NCI-H128 (cell line): ENCODE data around the gene RTL10.

Experiments
- DNase-seq: peaks from one replicate; lab custom pipeline; 2025; ENCODE audit not compliant: unreplicated experiment; lab: John Stamatoyannopoulos, UW

The RTL10 gene

DNA sequence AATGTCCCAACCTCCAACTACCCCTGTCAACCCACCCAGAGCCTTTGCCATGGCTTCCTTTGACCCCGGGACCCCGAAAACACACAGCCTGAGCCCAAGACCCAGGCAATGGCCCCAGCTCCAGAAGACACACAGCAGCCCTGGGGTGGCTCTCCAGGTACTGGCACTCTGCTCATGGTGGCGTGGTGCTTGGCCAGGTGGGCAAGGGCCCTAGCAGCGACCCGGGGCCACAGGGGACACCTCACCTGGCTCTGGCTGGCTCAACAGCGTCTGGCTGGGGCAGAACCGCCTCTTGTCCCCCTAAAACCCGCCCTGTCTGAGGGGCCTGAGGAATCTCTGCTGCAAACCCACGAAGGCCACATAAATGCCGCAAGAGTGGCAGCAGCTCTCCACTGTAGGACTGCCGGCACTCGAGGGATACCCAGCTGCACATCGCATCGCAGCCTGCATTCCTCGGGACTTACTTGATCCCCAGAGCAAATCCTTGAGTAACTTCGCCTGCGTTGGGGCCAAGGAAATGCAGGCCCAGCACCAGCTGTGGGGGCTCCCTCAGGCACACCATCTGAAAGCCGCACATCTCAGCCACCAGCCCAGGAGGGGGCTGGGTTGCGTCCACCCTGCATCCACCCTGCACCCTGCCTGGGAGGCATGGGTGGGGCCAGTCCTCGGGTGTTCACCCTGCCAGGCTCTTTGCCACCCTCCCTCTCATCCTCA lies 23.1 kb upstream of the RTL10 start:
- DNase-seq = no peak

DNA sequence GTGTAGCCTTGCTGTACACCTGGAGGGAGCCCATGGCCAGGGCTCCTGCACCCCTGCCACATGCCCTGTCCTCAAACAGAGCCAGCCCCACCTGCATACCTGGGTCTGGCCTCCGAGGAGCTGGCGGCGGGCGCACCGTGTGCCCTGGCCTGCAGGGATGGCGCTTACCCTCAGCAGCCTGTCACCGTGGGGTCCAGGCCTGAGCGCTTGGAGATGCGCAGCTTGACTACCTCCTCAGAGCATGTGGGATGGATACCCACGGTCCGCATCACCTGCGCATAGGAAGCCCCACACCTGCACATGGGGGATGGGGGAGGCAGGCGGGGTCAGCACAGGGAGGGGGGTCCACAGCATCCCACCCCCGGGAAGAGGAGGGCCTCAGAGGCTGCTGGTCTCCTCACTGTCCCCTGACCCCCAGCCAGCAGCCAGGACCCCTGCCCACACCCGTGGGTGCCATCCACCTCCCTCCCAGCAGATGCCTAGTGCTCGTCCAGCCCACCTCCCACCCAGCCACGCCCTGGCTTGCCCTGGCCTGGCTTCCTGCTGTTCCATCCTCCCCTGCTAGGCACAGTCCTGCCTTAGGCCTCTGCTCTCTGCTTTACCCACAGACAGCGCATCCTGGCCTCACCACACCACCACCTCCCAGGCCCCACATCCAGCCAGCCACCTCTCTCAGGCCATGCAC lies 22.4 kb upstream of the RTL10 start:
- DNase-seq = no peak

DNA sequence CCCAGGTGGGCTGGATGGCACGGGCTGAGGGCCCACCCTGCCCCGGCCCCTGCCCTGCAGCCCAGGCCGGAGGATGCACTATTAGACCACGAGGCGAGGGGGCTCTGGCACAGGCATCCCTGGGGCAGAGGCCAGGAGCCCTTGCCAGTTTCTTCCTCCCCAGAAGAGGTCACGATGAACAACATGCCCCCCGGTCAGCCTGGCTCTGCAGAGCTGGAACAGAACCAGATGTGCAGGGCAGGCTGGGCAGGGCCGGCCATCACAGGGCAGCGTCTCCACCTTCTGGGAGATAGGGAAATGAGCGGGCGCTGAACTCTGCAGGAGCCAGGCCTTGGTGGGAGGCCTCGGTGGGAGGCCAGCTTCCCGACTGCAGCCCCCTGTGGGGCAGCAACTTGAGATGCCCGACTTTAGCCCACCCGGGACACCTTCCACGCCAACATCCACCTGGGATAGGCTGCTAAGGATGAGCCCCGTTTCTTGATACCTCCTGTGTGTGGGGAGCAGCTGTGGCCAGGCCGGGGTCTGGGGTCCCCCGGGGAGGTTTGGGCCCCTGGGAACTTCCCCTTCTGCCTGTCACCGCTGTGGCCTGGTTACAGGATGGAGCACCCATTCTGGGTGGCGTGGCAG lies 21.8 kb upstream of the RTL10 start:
- no peak for DNase-seq

DNA sequence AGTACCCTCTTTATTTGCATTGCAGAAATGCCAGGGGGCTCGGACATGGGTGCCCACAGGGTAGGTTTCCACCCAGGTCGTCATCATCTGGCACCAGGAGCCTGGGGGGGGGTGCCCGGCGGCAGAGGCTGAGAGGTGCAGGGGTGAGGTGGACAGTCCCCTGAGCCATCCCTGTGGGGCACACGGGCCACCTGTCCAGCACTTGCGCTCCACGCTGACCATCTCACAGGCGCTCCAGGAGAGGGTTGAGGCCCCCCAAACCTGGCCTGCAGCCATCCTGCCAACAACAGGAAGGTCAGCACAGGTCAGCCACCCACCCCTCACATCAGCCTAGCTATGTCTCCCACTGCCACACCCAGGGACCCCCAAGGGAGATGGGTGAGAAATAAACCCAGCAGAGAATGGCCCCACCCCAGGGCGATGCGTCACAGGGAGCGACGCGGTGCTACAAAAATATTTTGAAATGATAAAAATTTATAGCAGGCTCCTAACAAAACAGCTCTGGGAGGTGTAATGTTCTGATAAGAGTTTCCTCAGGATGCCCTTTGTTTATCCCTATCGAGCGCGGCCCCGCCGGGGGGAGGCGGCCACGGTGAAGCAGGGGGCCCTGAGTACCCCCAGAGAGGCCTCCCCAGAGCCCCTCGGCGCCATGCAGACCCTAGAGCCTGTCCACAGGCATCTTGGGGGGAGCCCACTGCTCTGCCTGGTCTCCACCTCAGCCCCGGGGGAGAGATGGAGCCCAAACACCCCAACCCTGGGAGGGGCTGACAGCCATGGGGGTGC lies 21.0 kb upstream of the RTL10 start:
- no peak for DNase-seq

DNA sequence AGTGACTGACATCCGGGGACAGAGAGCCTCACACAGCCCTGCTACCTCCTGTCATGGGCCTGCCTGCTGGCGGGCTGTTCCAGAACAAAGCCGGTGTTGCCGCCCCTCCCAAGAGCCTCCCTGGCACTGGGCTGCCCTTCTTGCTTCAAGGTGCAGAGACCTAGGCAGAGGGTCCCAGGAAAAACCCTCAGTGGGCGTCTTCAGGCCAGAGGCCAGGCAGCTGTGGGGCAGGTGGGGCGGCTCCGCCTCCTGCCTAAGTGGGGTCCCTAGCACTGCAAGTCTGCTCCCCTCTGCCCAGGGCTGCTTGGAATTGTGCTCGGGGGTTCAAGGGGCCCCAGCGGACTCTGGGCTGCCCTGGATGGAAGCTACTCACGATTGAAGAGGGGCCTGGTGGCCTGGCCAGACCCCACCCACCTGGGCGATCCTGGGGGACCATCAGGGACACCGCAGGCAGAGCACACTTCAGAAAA lies 20.4 kb upstream of the RTL10 start:
- DNase-seq = no peak

DNA sequence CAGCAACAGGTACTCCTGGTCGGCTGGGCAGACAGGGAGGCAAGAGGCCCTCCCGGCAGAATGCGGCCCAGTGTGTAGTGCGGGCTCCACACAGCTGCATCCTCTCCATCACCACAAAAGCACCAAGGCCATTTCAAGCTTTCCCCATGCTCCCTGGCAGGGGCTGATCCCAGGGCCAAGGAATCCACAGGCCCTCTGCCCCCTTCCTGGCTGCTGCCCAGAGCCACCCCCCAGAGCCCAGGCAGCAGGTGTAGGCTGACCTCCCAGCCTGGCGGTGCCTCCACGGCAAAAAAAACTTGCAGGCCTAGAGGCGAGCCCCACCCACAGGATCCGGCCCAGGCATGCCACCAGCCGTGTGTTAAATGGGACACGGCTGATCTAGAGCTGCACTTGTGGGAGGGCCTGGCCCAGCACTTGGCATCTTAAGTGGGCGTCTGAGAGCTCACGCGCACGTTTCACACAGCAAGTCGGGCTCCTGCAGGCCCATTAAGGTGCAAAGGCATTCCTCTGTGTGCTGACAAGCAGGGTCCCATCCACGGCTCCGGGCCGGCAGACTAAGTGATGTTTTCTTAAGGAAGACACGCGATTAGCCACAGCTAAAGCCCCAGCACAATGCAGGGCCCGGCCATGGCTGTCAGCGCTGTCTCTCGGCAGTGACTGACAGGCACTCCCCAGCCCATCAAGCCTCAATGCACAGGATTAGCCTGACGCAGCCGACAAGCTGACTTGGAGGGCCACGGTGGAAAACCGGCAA lies 19.8 kb upstream of the RTL10 start:
- peak; percentile 25 for DNase-seq

DNA sequence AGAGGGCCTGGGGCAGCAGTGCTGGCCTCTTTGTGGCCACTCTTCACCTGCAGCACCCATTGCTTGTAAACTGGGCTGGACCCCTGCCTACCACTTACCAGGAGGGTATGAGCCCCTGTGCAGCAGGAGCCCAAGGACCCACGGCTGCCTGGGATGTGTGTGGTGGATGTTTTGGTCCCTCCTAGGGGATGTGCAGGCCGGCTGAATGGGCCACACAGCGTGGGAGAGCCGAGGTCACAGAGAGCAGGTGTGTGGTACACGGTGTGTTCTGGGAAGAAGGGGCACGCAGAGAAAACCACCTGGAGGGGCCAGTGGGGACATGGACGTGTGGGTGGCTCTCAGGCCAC lies 19.3 kb upstream of the RTL10 start:
- no peak for DNase-seq

DNA sequence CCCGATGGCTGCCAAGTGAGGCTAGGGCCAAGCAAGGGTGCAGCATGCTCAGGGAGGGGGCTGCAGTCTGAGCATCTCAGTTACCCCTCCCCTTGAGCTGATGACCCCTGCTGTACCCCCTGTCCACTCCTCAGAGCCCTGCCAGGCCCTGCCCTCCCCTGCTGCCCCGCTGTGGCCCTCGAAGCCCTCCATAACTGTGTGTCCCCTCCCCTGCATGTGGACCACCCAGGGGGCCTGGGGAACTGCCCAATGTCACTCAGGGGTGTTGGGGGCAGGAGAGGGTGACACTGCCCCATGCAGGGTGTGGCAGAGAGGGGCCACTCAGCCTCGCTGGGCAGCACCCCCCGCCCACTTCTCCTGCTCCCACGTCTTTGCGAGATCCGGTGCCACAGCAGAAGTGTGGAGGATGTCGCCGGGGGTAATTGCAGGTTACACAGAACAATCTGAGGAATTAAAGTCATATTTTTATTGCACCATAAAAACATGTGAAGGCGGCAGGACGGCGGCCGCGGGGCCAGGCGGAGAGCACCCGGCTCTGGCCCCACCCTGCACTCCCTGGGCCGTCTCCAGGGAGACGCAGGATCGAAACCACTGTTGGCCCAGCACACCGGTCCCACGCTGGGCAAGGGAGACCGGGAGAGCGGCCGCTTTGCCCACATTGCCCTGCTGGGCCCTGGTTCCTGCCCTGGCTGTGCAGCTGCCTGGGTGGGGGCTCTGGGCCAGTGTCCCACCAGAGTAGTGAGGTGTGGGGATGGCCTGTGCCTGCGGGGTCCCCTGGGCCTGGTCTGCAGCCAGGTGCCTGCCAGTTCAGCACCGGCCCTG lies 18.7 kb upstream of the RTL10 start:
- DNase-seq = no peak

DNA sequence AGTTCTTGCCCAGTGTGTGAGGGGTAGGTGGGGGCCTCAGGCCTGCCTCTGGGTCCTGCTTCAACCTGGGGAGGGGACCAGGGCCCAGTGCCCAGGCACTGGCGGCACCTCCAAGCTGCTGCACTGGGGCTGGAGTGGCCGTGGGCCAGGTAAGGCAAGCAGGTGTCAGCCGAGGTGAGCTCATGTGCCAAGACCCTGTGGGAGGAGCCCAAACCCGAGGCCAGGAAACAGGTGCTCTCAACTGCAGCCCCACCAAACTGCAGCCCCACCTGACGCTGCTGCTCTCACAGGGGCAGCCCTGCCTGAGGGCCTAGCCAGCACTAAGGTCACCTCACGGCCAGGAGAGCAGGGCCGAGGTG lies 18.1 kb upstream of the RTL10 start:
- no peak for DNase-seq

DNA sequence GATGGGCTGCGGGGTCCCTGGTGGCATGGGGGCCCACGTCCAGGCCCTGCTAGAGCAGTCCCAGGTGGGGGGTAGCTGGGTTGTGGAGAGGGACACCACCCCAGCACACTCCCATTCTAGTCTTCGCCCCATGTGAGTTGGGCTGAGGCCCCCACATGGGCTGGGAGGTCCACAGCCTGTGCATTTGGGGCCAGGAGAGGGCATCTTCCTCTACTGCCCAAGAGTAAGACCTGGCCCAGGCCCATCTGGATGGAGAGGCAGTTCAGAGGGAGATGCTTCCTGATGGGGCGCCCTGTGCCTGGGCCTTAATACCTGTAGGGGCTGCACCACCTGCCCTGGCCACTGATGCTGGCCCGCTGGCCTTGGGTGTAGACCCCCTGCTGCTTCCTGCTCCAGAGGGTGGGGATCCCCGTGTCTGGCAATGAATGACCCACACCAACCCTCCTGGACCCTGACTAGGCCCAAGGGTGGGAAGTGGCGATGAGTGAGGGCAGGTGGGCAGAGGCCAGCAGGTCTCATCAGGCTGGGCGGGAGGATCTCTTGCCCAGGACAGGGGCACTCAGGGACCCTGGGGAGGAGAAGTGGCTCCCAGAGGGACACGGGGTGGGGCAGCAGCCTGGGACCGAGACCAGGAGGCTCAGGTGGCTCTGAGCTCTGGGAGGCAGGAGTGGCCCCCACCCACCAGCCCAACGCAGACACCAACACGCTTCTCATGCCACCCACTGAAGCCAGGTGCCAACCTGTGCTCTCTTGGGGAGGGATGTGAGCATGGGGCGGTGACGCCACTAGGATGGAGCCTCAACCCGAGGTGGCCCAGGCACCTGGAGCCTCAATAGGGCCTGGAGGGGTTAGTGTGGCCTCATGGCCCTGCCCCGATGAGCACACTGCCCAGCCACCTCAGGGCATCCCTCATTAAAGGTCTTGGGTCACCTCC lies 17.4 kb upstream of the RTL10 start:
- DNase-seq = no peak

DNA sequence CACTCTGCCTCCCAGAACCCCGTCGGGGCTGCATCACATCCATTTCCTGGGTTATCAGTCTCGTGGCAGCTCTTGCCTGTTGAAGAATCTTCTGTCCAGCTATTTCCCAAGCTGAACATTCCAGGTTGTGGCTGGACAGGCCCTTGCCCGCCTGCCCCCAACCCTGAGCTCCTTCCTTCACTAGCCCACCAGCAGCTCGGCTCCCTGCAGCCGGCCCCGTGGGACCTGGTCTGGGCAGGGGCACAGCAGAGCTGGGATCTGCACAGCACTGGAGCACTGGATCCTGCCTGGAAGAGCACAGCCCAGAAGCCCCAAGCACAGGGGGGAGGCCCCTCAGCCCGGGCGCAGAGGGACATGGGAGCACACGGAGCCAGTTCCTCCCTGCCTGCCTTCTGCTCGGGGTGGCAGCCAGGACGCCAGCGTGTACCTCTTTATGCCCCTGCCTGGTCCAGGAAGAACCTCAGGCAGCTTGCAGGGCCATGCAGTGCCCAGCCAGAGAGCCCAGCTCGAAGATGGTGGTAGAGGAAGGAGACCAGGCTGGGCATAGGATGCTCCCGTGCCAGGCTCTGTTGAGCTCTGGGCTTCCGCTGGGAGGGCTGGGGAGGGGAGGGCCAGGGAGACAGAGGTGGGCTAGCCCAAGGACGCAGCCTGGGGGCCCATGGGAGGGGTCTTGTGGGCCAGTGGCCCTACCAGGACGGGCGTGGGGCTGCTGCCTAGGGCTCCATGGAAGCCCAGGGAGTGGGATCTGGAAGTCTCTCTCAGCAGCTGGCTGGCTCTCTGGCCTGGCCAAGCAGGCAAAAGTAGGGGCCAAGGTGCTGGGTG lies 16.6 kb upstream of the RTL10 start:
- DNase-seq = no peak

DNA sequence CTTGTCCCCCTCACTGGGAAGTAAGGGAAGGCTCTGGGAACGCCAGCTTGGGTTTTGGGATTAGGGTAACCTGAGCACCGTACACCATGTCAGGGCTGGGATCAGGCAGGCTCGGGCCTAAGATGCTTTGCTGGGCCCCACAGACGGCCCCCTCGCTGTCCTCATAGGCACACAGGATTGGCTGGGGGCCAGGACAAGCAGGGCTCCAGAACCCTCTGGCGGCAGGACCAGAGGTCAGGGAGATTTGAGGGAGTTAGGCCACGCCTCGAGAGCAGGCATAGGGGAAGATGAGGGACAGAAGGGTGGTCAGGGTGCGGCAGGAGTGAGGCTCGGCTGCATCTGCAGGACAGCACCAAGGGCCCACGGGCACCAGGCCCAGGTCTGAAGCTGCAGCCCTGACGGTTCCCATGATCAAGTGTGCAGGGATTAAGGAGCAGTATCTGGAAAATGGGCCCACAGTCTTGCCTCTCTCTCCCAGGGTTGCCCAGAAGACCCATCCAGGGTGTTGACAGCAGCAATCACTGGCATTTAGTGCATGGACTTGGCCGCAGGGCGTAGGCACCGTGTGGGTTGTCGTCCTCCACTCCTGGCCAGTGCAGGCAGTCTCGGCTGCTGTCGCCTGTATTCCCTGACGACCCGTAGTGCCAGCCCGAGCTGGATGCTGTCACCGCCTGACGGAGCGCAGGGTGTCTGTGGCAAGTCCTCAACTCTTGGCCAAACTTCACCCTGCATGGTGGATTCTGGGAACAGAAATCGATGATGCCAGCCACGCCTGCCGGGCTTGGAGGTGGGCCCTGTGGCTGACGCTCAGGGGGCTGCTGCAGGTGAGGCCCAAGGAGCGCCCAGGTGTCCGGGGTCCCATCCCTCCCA lies 15.7 kb upstream of the RTL10 start:
- no peak for DNase-seq

DNA sequence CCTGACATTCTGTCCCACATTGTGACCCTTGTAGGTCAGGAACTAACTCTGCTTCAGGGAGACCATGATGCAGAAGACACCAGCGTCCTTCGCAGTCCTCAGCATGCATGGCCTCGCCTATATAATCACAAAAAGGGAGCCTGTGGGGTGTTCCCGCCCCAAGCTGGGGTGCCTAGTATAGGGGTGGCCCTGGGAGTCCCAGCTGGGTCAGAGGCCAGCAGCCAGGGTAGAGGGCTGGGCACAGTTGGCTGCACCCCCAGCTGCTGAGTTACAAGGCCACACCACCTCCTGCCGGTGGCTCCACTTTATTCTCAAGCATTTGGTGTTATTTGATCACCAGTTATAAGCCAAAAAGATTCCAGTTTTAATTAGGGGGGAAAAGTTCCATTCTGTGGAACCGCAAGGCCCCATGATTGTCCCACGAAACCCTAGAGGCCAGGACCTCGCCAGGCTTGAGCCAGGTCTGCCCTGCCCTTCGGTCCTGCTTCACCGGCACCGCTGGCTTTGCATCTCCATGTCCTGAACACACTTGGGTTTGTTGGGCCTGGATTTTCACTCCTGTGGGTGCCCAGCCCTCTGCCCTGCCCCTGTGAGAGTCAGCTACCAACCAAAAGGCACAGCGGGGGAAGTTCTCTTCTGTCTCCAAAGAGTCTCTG lies 15.0 kb upstream of the RTL10 start:
- no peak for DNase-seq

DNA sequence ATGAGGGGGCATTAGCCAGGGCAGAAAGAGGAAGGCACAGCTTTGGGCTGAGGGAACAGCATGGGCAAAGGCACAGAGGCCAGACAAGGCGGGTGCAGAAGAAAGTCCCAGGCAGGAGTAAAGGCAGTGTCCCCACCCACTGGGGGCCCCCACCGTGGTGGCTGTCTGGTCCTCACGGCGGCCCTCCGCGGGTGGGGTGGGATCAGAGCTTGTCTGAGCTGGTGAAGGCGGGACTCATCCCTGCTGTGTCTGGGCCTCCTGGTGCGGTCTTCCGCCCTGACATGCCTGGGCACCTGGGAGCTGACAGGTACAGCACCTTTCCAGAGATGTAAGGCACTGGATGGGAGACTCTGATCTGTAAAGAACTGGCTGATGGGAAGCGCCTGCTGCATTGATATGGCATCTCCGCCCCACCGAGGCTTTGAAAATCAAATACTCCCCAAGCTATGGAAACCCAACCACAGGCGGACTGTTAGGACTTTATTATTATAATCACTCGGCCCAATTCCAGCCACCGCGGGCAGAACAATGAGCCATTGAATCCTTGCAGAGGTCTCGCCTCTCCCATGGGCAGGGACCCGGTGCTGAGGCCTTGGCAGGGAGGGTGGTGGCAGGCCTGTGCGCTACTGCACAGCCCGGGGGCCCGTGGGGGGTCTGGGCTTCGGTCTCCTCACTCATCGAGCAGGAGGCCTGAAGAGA lies 14.2 kb upstream of the RTL10 start:
- no peak for DNase-seq

DNA sequence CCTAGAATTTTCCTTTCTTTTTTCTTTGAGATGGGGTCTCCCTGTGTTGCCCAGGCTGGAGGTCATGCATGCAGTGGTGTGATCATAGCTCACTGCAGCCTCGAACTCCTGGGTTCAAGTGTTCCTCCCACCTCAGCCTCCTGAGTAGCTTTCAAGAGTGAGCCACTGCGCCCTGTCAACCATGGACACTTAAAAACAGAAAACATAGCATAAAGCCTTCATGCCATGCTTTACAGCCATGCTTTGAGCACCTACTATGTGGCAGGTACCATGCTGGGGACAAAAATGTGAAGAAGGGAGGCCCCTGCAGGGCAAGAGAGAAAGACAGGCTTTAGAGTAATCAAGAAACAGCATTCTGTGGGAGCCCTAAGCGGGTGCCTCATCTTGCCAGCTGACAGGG lies 13.7 kb upstream of the RTL10 start:
- DNase-seq = no peak

DNA sequence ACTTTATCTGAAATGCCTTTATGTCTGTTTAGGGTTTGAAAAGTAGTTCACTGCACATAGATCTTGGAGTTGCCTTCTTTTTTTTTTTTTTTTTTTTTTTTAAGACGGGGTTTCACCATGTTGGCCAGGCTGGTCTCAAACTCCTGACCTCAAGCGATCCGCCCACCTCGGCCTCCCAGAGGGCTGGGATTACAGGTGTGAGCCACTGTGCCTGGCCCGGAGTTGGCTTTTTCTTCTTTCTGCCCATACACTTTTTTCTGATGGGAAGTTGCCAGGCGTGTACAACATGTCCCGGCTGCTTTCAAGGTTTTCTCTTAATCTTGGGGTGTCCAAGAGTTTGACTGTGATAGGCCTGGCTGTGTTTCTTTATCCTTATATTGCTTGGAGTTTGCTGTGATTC lies 12.9 kb upstream of the RTL10 start:
- no peak for DNase-seq
